Activated CD8-positive, alpha-beta T cell treated with anti-CD3 and anti-CD28 coated beads for 36 hours (primary cell): ENCODE measurements around the gene ACRBP. TPM values are rescaled to one million over a fixed set of nuclear protein-coding genes. Genes with fewer than 3 reads are reported as not detected.
A peak's percentile ranks its signal among the peaks of the same experiment; 100 is the strongest.

Experiments used
- ATAC-seq: fragments of 200-7000 bp; cut with Tn5 transposase; one replicate; pipeline ENCODE4 v1.10.0; 2021; ENCODE audit warnings: mild to moderate bottlenecking, moderate library complexity
- CTCF ChIA-PET: fragments of 350-600 bp; sonication (Branson Sonifier 250); formaldehyde crosslinking; loops from one replicate; lab custom pipeline; 2021; ENCODE audit warnings: antibody characterized with exemption; lab: Charles Lee
- POLR2A ChIA-PET: fragments of 350-600 bp; sonication (Branson Sonifier 250); formaldehyde crosslinking; loops from one replicate; lab custom pipeline; 2021; ENCODE audit warnings: antibody characterized with exemption; lab: Charles Lee
- DNase-seq: peaks from one replicate; pipeline ENCODE4 v3.0.0-alpha.2; 2020
- H3K27ac Mint-ChIP-seq: one replicate; pipeline ENCODE4 v1.8.0; 2021; ENCODE audit warnings: mild to moderate bottlenecking, mixed read lengths
- H3K27me3 Mint-ChIP-seq: one replicate; pipeline ENCODE4 v1.8.0; 2021; ENCODE audit warnings: mixed read lengths
- H3K36me3 Mint-ChIP-seq: one replicate; pipeline ENCODE4 v1.8.0; 2021; ENCODE audit warnings: low read depth, mixed read lengths
- H3K4me1 Mint-ChIP-seq: one replicate; pipeline ENCODE4 v1.8.0; 2021; ENCODE audit warnings: low read depth, mixed read lengths
- H3K4me3 Mint-ChIP-seq: one replicate; pipeline ENCODE4 v1.8.0; 2021; ENCODE audit warnings: mild to moderate bottlenecking, moderate library complexity, mixed read lengths
- H3K9me3 Mint-ChIP-seq: one replicate; pipeline ENCODE4 v1.8.0; 2021; ENCODE audit warnings: mixed read lengths
- intact Hi-C: fragments of 100-400 bp; cut with micrococcal nuclease; formaldehyde crosslinking; loops from one replicate; pipeline ENCODE4 v1.10.0; 2022
- total RNA-seq, 2 experiments: library from RNA; stranded (reverse); gene quantifications; one replicate each; pipeline ENCODE4 v1.2.3, GENCODE V29; 2021
- TF ChIP-seq, protein P1 (sequence below): fragments of 200-600 bp; IDR thresholded peaks from one replicate; pipeline ENCODE4 v1.8.0; 2022; ENCODE audit warnings: antibody characterized with exemption, mild to moderate bottlenecking

The ACRBP gene
- total RNA-seq, 2 experiments from 2014 or later: 1.3 to 2.0 TPM

DNA sequence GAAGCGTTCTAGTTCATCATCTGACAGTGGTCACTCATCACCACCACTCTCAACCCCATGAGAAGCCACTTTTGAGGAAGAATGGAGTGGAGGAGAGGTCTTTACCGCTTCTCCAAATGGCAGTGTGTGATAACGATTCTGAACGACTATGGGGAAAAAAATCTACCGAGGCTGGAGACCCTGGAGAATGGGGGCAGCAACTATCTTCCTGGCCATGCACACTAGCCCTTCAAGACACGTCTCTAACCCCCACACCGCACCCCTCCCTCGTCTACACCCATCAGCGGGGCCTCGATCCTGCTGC lies 15.3 kb upstream of the ACRBP start:
- Mint-ChIP-seq H3K9me3 (no peaks in the 10 kb centered on the region), H3K4me3 (peak overlapping the region; percentile 90)
- CTCF ChIA-PET: interaction anchor here (1.5 kb wide), 1 partner anchor 43 kb away, joined by 5 read pairs; no protein-coding TSS in a partner anchor

DNA sequence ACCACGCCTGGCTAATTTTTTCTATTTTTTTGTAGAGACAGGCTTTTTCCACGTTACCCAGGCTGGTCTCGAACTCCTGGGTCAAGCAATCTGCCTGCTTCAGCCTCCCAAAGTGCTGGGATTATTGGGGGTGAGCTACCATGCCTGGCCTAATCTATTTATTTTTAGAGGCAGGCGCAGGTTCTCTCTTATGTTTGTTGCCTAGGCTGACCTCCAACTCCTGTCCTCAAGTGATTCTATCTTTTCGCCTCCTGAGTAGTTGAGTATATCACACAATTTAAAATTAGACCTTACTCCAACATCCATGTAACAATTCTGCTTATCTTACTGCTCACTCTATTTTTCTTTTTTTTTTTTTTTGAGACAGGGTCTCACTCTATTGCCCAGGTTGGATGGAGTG lies 6.8 kb upstream of the ACRBP start:
- ChIA-PET POLR2A (interaction anchor here (0.6 to 1.5 kb wide), 2 partner anchors 16 to 27 kb away, joined by 3 to 4 read pairs; no protein-coding TSS in a partner anchor), CTCF (no interaction called here)
- DNase-seq (no peak), ATAC-seq (no peak)
- H3K27me3 Mint-ChIP-seq: no peaks in the 10 kb centered on the region
- TF ChIP-seq, protein P1, sequence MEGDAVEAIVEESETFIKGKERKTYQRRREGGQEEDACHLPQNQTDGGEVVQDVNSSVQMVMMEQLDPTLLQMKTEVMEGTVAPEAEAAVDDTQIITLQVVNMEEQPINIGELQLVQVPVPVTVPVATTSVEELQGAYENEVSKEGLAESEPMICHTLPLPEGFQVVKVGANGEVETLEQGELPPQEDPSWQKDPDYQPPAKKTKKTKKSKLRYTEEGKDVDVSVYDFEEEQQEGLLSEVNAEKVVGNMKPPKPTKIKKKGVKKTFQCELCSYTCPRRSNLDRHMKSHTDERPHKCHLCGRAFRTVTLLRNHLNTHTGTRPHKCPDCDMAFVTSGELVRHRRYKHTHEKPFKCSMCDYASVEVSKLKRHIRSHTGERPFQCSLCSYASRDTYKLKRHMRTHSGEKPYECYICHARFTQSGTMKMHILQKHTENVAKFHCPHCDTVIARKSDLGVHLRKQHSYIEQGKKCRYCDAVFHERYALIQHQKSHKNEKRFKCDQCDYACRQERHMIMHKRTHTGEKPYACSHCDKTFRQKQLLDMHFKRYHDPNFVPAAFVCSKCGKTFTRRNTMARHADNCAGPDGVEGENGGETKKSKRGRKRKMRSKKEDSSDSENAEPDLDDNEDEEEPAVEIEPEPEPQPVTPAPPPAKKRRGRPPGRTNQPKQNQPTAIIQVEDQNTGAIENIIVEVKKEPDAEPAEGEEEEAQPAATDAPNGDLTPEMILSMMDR: no peak
- intact Hi-C loops: no loop called here
- no peak overlapping the region for H3K4me3 Mint-ChIP-seq
- peaks cover 13% of the 10 kb centered on the region for H3K36me3 Mint-ChIP-seq
- peaks cover 4% of the 10 kb centered on the region for H3K4me1 Mint-ChIP-seq
- no peak overlapping the region for H3K27ac Mint-ChIP-seq
- no peaks in the 10 kb centered on the region for H3K9me3 Mint-ChIP-seq

More for the DNA sequence above, 15.3 kb upstream of the ACRBP start:
- POLR2A ChIA-PET: interaction anchor here (0.7 to 3.4 kb wide), 3 partner anchors 20 to 27 kb away, joined by 3 to 17 read pairs (median 3); partner anchors contain the start of genes LPAR5 and ZNF384
- ATAC-seq (peak; percentile 62), DNase-seq (no peak)
- Mint-ChIP-seq H3K36me3 (peaks cover 9% of the 10 kb centered on the region), H3K4me1 (peaks cover 23% of the 10 kb centered on the region), H3K27me3 (no peaks in the 10 kb centered on the region), H3K27ac (peak overlapping the region; percentile 94)
- TF ChIP-seq, protein P1: no peak
- intact Hi-C loops: no loop called here

DNA sequence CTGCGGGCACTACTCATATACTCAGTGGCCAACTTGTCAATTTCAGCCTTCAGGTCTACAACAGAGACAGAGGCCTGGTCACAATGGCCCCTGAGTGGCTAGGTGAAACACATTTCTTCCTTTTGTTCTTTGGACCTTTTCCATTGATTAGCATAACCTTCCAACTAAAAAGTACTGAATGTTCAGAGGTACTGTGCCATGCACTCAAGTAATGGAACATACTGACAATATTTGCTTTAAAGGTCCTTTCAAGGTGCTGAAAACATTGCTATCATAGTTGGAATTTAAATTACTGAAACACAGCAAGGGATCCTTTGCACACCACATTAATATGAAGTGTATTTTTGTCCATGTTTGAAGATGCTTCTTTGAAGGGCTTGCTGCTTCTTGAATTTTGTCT lies 6.1 kb upstream of the ACRBP start:
- intact Hi-C loops: no loop called here
- CTCF ChIA-PET: interaction anchor here (1.7 kb wide), 1 partner anchor 20 kb away, joined by 3 read pairs; no protein-coding TSS in a partner anchor
- TF ChIP-seq, protein P1: no peak
- POLR2A ChIA-PET: interaction anchor here (0.6 to 1.5 kb wide), 2 partner anchors 17 to 27 kb away, joined by 3 to 4 read pairs; no protein-coding TSS in a partner anchor
- Mint-ChIP-seq H3K9me3 (no peaks in the 10 kb centered on the region), H3K27me3 (no peaks in the 10 kb centered on the region), H3K27ac (no peak overlapping the region), H3K4me3 (no peak overlapping the region), H3K4me1 (no peaks in the 10 kb centered on the region), H3K36me3 (peaks cover 13% of the 10 kb centered on the region)
- DNase-seq: no peak
- ATAC-seq: no peak

DNA sequence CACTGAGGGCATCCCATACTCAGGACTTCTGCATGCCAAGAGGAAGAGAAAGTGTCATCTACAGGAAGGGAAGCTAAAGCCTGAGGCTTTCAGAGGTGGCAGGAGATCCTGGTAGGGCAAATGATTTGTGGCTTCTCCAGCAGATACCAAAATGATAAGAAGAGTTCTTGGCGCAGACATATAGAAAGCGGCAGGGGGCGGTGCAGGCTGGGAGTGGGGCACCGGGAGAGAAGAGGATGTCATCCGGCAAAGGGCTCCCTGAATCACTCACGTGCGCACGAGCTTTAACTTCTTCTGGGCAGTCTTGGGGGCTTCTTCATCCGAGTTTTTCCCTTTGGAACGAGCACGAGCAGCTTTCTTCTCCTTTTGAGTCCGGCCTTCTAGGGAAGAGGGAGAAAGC lies 5.2 kb upstream of the ACRBP start:
- H3K9me3 Mint-ChIP-seq: no peaks in the 10 kb centered on the region
- ChIA-PET CTCF (interaction anchor here (1.4 to 1.7 kb wide), 2 partner anchors 20 to 32 kb away, joined by 3 to 7 read pairs; no protein-coding TSS in a partner anchor), POLR2A (interaction anchor here (1.5 kb wide), 1 partner anchor 18 kb away, joined by 3 read pairs; no protein-coding TSS in a partner anchor)
- intact Hi-C loops: no loop called here
- no peak overlapping the region for H3K4me3 Mint-ChIP-seq
- TF ChIP-seq, protein P1: no peak
- H3K27ac Mint-ChIP-seq: no peak overlapping the region
- H3K27me3 Mint-ChIP-seq: no peaks in the 10 kb centered on the region
- ATAC-seq: no peak
- peaks cover 17% of the 10 kb centered on the region for H3K36me3 Mint-ChIP-seq
- H3K4me1 Mint-ChIP-seq: no peaks in the 10 kb centered on the region
- no peak for DNase-seq

- POLR2A ChIA-PET: no interaction called here
- no peaks in the 10 kb centered on the region for H3K27me3 Mint-ChIP-seq
- no peak overlapping the region for H3K27ac Mint-ChIP-seq
- H3K9me3 Mint-ChIP-seq: no peaks in the 10 kb centered on the region
- H3K36me3 Mint-ChIP-seq: peaks cover 18% of the 10 kb centered on the region
- peaks cover 10% of the 10 kb centered on the region for H3K4me1 Mint-ChIP-seq
- no peak overlapping the region for H3K4me3 Mint-ChIP-seq
- intact Hi-C loops: no loop called here
- ATAC-seq (no peak), DNase-seq (no peak)
- TF ChIP-seq, protein P1: no peak
- CTCF ChIA-PET: interaction anchor here (1.5 kb wide), 1 partner anchor 30 kb away, joined by 5 read pairs; no protein-coding TSS in a partner anchor
These were observed 3.6 kb upstream of the ACRBP start for GRCh38 chr12:6650832-6651231.
